ENCODE results near the gene DRC7.

GRCh38 chr16:57755061-57755684 lies 60.6 kb downstream of the DRC7 start:
- TF ChIP-seq FOXA1 (IDR thresholded peaks at IDR 0.05) (no peak), ELF4 (IDR thresholded peaks at IDR 0.05) (no peak), FOXM1 (IDR thresholded peaks at IDR 0.05; ENCODE audit: borderline replicate concordance) (no peak), SP1 (IDR thresholded peaks at IDR 0.05) (no peak), NFRKB (IDR thresholded peaks at IDR 0.05) (no peak), BHLHE40 (IDR thresholded peaks at IDR 0.05; ENCODE audit: borderline replicate concordance) (no peak), TARDBP (IDR thresholded peaks at IDR 0.05) (no peak)
